Endothelial cell of hepatic sinusoid (primary cell): ENCODE data around the gene PAM.

Source experiments
- in situ Hi-C: cut with HindIII; loops from 2 replicates; pipeline ENCODE4 v1.10.0; 2017; ENCODE audit warnings: low sequenced_read_pairs

The PAM gene

GRCh38 chr5:102807878-102808502 is 52.9 kb downstream of the PAM start:
- in situ Hi-C loops = no loop called here

- in situ Hi-C loops = no loop called here
Observed at GRCh38 chr5:102809033-102809432, 53.9 kb downstream of the PAM start.

GRCh38 chr5:102811972-102812371 is 56.9 kb downstream of the PAM start:
- in situ Hi-C loops = loop anchor here (5.0 kb wide), 1 partner anchor 35 kb away; no protein-coding TSS in a partner anchor

GRCh38 chr5:102813740-102814139 is 58.6 kb downstream of the PAM start:
- in situ Hi-C loops = loop anchor here (5.0 kb wide), 1 partner anchor 36 kb away; no protein-coding TSS in a partner anchor

- in situ Hi-C loops = no loop called here
Observed at GRCh38 chr5:102815084-102815483, 60.0 kb downstream of the PAM start.

GRCh38 chr5:102815540-102816332 is 60.6 kb downstream of the PAM start:
- in situ Hi-C loops = no loop called here

- in situ Hi-C loops = no loop called here
Observed at GRCh38 chr5:102818345-102818744, 63.2 kb downstream of the PAM start.

- in situ Hi-C loops = no loop called here
Observed at GRCh38 chr5:102818934-102819333, 63.8 kb downstream of the PAM start.

- in situ Hi-C loops = no loop called here
Observed at GRCh38 chr5:102819634-102820033, 64.5 kb downstream of the PAM start.

GRCh38 chr5:102823441-102823874 is 68.4 kb downstream of the PAM start:
- in situ Hi-C loops = no loop called here

- in situ Hi-C loops = no loop called here
Observed at GRCh38 chr5:102826629-102827028, 71.5 kb downstream of the PAM start.

- in situ Hi-C loops = no loop called here
Observed at GRCh38 chr5:102830241-102830640, 75.1 kb downstream of the PAM start.

- in situ Hi-C loops = no loop called here
Observed at GRCh38 chr5:102832445-102832844, 77.3 kb downstream of the PAM start.

GRCh38 chr5:102833146-102833545 is 78.0 kb downstream of the PAM start:
- in situ Hi-C loops = no loop called here

- in situ Hi-C loops = no loop called here
Observed at GRCh38 chr5:102834438-102834964, 79.4 kb downstream of the PAM start.

GRCh38 chr5:102835717-102836116 is 80.6 kb downstream of the PAM start:
- in situ Hi-C loops = no loop called here

- in situ Hi-C loops = no loop called here
Observed at GRCh38 chr5:102841021-102841420, 85.9 kb downstream of the PAM start.

GRCh38 chr5:102843997-102844396 is 88.9 kb downstream of the PAM start:
- in situ Hi-C loops = no loop called here

GRCh38 chr5:102845041-102845440 is 89.9 kb downstream of the PAM start:
- in situ Hi-C loops = no loop called here

- in situ Hi-C loops = no loop called here
Observed at GRCh38 chr5:102850503-102850902, 95.4 kb downstream of the PAM start.

GRCh38 chr5:102853680-102854079 is 98.6 kb downstream of the PAM start:
- in situ Hi-C loops = no loop called here
